HepG2 (cell line): ENCODE results near the gene ADSS1. TPM values are rescaled to one million over a fixed set of nuclear protein-coding genes. Genes with fewer than 3 reads are reported as not detected.
A peak's percentile ranks its signal among the peaks of the same experiment; 100 is the strongest.

ENCODE experiments used
- ATF1 ChIP-seq: IDR thresholded peaks from 2 replicates; pipeline ENCODE4 v1.6.1; 2016; ENCODE audit warnings: mild to moderate bottlenecking, control low read depth
- CHD2 ChIP-seq: IDR thresholded peaks from 2 replicates; pipeline ENCODE4 v1.6.1; 2011; ENCODE audit warnings: low read depth, low read length, improper control_type of control experiment
- CREM ChIP-seq, 2 experiments: sonication (generic) in 1 of 2; formaldehyde crosslinking in 1 of 2; IDR thresholded peaks; 2 replicates each; pipeline versions ENCODE4 v1.4.0 to v1.6.1; 2016 to 2020; ENCODE audit warnings: antibody characterized with exemption in 1 of 2, mild to moderate bottlenecking in 1 of 2, missing genetic modification reagents in 1 of 2
- FOSL2 ChIP-seq: sonication (generic); formaldehyde crosslinking; IDR thresholded peaks from 2 replicates; pipeline ENCODE4 v1.4.0; 2020; ENCODE audit warnings: missing genetic modification reagents
- HMGA1 ChIP-seq: sonication (generic); formaldehyde crosslinking; conservative IDR thresholded peaks from 2 replicates; pipeline ENCODE4 v1.4.0; 2020; ENCODE audit warnings: missing genetic modification reagents
- HNRNPUL1 ChIP-seq: fragments of 200-400 bp; formaldehyde crosslinking; IDR thresholded peaks from 2 replicates; pipeline ENCODE4 v1.6.1; 2017; ENCODE audit warnings: low read depth, mild to moderate bottlenecking, low read length, moderate library complexity
- KAT2B ChIP-seq: fragments of 150-350 bp; IDR thresholded peaks from 2 replicates; pipeline ENCODE4 v1.6.1; 2014; ENCODE audit warnings: low read depth, low read length, borderline replicate concordance
- MIXL1 ChIP-seq: IDR thresholded peaks from 2 replicates; pipeline ENCODE4 v1.6.1; 2016
- NBN ChIP-seq: fragments of 450-650 bp; conservative IDR thresholded peaks from 2 replicates; pipeline ENCODE4 v1.6.1; 2017
- NFE2L1 ChIP-seq: sonication (generic); formaldehyde crosslinking; IDR thresholded peaks from 2 replicates; pipeline ENCODE4 v1.4.0; 2020; ENCODE audit warnings: missing genetic modification reagents, mild to moderate bottlenecking, borderline replicate concordance
- SMAD9 ChIP-seq: sonication (generic); formaldehyde crosslinking; IDR thresholded peaks from 2 replicates; pipeline ENCODE4 v1.5.1; 2020; ENCODE audit warnings: mild to moderate bottlenecking, missing genetic modification reagents
- SNAPC5 ChIP-seq: sonication (generic); formaldehyde crosslinking; IDR thresholded peaks from 2 replicates; pipeline ENCODE4 v1.8.1; 2023; ENCODE audit warnings: mild to moderate bottlenecking, missing genetic modification reagents, borderline replicate concordance
- TOE1 ChIP-seq: sonication (generic); formaldehyde crosslinking; IDR thresholded peaks from 2 replicates; pipeline ENCODE4 v1.4.0; 2020; ENCODE audit warnings: mild to moderate bottlenecking, missing genetic modification reagents
- TRIM22 ChIP-seq: fragments of 450-650 bp; IDR thresholded peaks from 2 replicates; pipeline ENCODE4 v1.6.1; 2017
- ZNF256 ChIP-seq: sonication (generic); formaldehyde crosslinking; conservative IDR thresholded peaks from 2 replicates; pipeline ENCODE4 v1.4.0; 2020; ENCODE audit warnings: missing genetic modification reagents
- ZNF33B ChIP-seq: sonication (generic); formaldehyde crosslinking; IDR thresholded peaks from 2 replicates; pipeline ENCODE4 v1.5.1; 2020; ENCODE audit warnings: mild to moderate bottlenecking, missing genetic modification reagents
- ZNF550 ChIP-seq: sonication (generic); formaldehyde crosslinking; IDR thresholded peaks from 2 replicates; pipeline ENCODE4 v1.4.0; 2020; ENCODE audit warnings: mild to moderate bottlenecking, missing genetic modification reagents, borderline replicate concordance
- ZNF556 ChIP-seq: sonication (generic); formaldehyde crosslinking; IDR thresholded peaks from 2 replicates; pipeline ENCODE4 v1.4.0; 2020; ENCODE audit warnings: mild to moderate bottlenecking, missing genetic modification reagents, borderline replicate concordance
- ZNF780A ChIP-seq: sonication (generic); formaldehyde crosslinking; IDR thresholded peaks from 2 replicates; pipeline ENCODE4 v1.8.0; 2022; ENCODE audit warnings: mild to moderate bottlenecking, missing genetic modification reagents, moderate library complexity
- ZNF891 ChIP-seq: sonication (generic); formaldehyde crosslinking; IDR thresholded peaks from 2 replicates; pipeline ENCODE4 v1.5.0; 2020; ENCODE audit warnings: mild to moderate bottlenecking, missing genetic modification reagents
- ZSCAN29 ChIP-seq: sonication (generic); formaldehyde crosslinking; conservative IDR thresholded peaks from 2 replicates; pipeline ENCODE4 v1.4.0; 2020; ENCODE audit warnings: mild to moderate bottlenecking, missing genetic modification reagents
- polyA plus RNA-seq, 8 experiments: library from polyadenylated mRNA; depleted of rRNA in 3 of 8; stranded (reverse) in 7 of 8; unstranded in 1 of 8; fragments of >200 nt; fragmentation: Illumina TruSeq in 4 of 8; extraction: Trizol in 4 of 8; gene quantifications; 2 replicates each; pipeline versions ENCODE4 v1.2.1 to v1.2.3, GENCODE V29; 2011 to 2016; ENCODE audit warnings: low read depth in 4 of 8, missing spikeins in 1 of 8, mixed read lengths in 1 of 8; ENCODE audit not compliant: insufficient read depth in 1 of 8
- total RNA-seq, 5 experiments: library from RNA; depleted of rRNA; stranded (reverse); fragments of >200 nt; fragmentation: Illumina TruSeq; extraction: Trizol; gene quantifications; 2 replicates each; pipeline ENCODE4 v1.2.3, GENCODE V29; 2016; ENCODE audit warnings: low read depth in 1 of 5
- TF ChIP-seq, protein P1 (sequence below): sonication (generic); formaldehyde crosslinking; IDR thresholded peaks from 2 replicates; pipeline ENCODE4 v1.4.0; 2020; ENCODE audit warnings: low read depth, mild to moderate bottlenecking, missing genetic modification reagents
- TF ChIP-seq, protein P2 (sequence below), 2 experiments: IDR thresholded peaks; 2 replicates each; pipeline ENCODE4 v1.6.1; 2011 to 2012; ENCODE audit warnings: low read length in 2 of 2, borderline replicate concordance in 1 of 2, low read depth in 1 of 2, mild to moderate bottlenecking in 1 of 2, moderate library complexity in 1 of 2
- TF ChIP-seq, protein P3 (sequence below): sonication (generic); formaldehyde crosslinking; IDR thresholded peaks from 2 replicates; pipeline ENCODE4 v1.5.0; 2020; ENCODE audit warnings: missing genetic modification reagents

The ADSS1 gene
- total and polyA plus RNA-seq, 2 of the 13 experiments (the other 11 are each of a cell fraction or from before 2014, with no cell fraction given) = 1.0 to 36.7 TPM

- TF ChIP-seq HMGA1 (CRISPR knock-in tag) = no peak
- no peak; the same call in 1 of the 2 replicates for TF ChIP-seq ZNF256 (CRISPR knock-in tag)
- TF ChIP-seq, protein P1, sequence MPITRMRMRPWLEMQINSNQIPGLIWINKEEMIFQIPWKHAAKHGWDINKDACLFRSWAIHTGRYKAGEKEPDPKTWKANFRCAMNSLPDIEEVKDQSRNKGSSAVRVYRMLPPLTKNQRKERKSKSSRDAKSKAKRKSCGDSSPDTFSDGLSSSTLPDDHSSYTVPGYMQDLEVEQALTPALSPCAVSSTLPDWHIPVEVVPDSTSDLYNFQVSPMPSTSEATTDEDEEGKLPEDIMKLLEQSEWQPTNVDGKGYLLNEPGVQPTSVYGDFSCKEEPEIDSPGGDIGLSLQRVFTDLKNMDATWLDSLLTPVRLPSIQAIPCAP (CRISPR knock-in tag) = no peak
- no peak for TF ChIP-seq SNAPC5
- TF ChIP-seq ZNF33B = no peak
- TF ChIP-seq ATF1 (CRISPR knock-in tag) = peak; percentile 53; the same call in 1 of the 2 replicates
- TF ChIP-seq ZSCAN29 (CRISPR knock-in tag) = no peak
- no peak for TF ChIP-seq HNRNPUL1
- no peak for TF ChIP-seq SMAD9 (CRISPR knock-in tag)
- no peak for TF ChIP-seq NBN
- TF ChIP-seq ZNF556 (CRISPR knock-in tag) = no peak; the same call in 1 of the 2 replicates
- no peak for TF ChIP-seq ZNF891 (CRISPR knock-in tag)
- no peak for TF ChIP-seq NFE2L1
- no peak for TF ChIP-seq TRIM22
- TF ChIP-seq CREM (IDR thresholded peaks at IDR 0.05) = peak; percentile 66; the same call in 1 of the 2 replicates
- no peak for TF ChIP-seq CREM (CRISPR knock-in tag; IDR thresholded peaks at IDR 0.05)
- TF ChIP-seq TOE1 (CRISPR knock-in tag) = no peak
- TF ChIP-seq, protein P2, sequence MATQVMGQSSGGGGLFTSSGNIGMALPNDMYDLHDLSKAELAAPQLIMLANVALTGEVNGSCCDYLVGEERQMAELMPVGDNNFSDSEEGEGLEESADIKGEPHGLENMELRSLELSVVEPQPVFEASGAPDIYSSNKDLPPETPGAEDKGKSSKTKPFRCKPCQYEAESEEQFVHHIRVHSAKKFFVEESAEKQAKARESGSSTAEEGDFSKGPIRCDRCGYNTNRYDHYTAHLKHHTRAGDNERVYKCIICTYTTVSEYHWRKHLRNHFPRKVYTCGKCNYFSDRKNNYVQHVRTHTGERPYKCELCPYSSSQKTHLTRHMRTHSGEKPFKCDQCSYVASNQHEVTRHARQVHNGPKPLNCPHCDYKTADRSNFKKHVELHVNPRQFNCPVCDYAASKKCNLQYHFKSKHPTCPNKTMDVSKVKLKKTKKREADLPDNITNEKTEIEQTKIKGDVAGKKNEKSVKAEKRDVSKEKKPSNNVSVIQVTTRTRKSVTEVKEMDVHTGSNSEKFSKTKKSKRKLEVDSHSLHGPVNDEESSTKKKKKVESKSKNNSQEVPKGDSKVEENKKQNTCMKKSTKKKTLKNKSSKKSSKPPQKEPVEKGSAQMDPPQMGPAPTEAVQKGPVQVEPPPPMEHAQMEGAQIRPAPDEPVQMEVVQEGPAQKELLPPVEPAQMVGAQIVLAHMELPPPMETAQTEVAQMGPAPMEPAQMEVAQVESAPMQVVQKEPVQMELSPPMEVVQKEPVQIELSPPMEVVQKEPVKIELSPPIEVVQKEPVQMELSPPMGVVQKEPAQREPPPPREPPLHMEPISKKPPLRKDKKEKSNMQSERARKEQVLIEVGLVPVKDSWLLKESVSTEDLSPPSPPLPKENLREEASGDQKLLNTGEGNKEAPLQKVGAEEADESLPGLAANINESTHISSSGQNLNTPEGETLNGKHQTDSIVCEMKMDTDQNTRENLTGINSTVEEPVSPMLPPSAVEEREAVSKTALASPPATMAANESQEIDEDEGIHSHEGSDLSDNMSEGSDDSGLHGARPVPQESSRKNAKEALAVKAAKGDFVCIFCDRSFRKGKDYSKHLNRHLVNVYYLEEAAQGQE (IDR thresholded peaks at IDR 0.05; ENCODE audit: borderline replicate concordance in 1 of 2, low read depth in 1 of 2, low read length in 2 of 2) = peak in 1 of 2 experiments; percentile 76; a peak in 1 of 4 replicates
- no peak for TF ChIP-seq ZNF780A
- no peak for TF ChIP-seq ZNF550
- TF ChIP-seq KAT2B = no peak
- no peak; the same call in none of the 2 replicates for TF ChIP-seq FOSL2
- TF ChIP-seq, protein P3, sequence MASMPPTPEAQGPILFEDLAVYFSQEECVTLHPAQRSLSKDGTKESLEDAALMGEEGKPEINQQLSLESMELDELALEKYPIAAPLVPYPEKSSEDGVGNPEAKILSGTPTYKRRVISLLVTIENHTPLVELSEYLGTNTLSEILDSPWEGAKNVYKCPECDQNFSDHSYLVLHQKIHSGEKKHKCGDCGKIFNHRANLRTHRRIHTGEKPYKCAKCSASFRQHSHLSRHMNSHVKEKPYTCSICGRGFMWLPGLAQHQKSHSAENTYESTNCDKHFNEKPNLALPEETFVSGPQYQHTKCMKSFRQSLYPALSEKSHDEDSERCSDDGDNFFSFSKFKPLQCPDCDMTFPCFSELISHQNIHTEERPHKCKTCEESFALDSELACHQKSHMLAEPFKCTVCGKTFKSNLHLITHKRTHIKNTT (CRISPR knock-in tag) = no peak
- TF ChIP-seq MIXL1 (CRISPR knock-in tag) = peak; percentile 58
- TF ChIP-seq CHD2 = no peak; the same call in 1 of the 2 replicates
These were observed 43.0 kb downstream of the ADSS1 start (continued) for GRCh38 chr14:104766863-104767633.
